HG03460 (cell line): ENCODE measurements around the gene SMPD1.

Experiments used
- ATAC-seq: cut with Tn5 transposase; IDR thresholded peaks from one replicate; pipeline ENCODE4 v1.9.1; 2021; ENCODE audit not compliant: unreplicated experiment

Gene SMPD1

GRCh38 chr11:6389905-6390717, at the start of gene SMPD1:
TSS of gene SMPD1 (plus strand) at chr11:6390474. CDS start at chr11:6390599, 125 bp downstream.
- peak; percentile 97 for ATAC-seq

- no peak for ATAC-seq
These were observed 44.9 kb upstream of the SMPD1 start for GRCh38 chr11:6345366-6345765.

- ATAC-seq = no peak
These were observed 40.2 kb upstream of the SMPD1 start for GRCh38 chr11:6350043-6350442.

DNA sequence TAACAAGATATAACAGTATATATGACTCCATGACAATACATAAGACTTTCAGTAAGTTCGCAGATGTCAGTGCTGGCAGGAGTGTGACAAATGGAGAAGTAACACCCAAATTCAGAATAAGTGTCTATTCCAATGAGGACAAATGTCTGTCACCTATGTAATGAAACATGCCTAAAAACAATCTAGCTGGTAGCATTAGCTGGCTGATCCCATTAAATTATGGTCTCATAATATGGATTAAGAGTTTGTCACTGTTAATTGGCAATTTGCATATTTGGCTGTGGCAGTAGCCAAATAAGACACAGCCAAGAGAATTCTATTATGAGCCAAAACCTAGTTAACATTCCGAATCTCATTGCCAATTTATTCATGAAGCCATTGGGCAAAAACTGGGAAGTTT, 39.8 kb upstream of the SMPD1 start:
- no peak for ATAC-seq

- ATAC-seq = no peak
These were observed 38.4 kb upstream of the SMPD1 start for GRCh38 chr11:6351782-6352382.

GRCh38 chr11:6353367-6353987, 36.8 kb upstream of the SMPD1 start:
- ATAC-seq = peak; percentile 87

- no peak for ATAC-seq
These were observed 35.4 kb upstream of the SMPD1 start for GRCh38 chr11:6354651-6355485.

GRCh38 chr11:6356503-6357055, 33.7 kb upstream of the SMPD1 start:
- ATAC-seq = no peak

DNA sequence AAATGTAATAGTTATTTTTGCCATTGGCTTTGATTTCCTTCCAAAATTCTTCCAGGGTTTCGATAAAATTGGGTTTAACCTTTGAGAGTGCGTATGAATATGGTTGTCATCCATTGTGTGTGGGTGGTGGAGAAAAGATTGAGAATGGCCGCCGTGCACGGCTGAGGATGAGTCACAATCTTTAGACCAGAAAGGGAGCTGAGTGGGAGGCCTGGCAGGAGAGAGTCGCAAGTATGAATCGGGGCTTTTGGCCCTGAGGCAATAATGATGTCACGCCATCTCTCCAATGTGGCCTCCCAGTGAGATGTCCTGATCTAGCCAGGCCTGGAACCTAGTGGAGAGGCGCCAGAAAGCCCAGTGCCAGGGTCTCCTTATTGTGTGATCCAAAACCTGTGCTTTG, 33.1 kb upstream of the SMPD1 start:
- ATAC-seq = no peak

GRCh38 chr11:6360183-6360582, 30.1 kb upstream of the SMPD1 start:
- no peak for ATAC-seq

DNA sequence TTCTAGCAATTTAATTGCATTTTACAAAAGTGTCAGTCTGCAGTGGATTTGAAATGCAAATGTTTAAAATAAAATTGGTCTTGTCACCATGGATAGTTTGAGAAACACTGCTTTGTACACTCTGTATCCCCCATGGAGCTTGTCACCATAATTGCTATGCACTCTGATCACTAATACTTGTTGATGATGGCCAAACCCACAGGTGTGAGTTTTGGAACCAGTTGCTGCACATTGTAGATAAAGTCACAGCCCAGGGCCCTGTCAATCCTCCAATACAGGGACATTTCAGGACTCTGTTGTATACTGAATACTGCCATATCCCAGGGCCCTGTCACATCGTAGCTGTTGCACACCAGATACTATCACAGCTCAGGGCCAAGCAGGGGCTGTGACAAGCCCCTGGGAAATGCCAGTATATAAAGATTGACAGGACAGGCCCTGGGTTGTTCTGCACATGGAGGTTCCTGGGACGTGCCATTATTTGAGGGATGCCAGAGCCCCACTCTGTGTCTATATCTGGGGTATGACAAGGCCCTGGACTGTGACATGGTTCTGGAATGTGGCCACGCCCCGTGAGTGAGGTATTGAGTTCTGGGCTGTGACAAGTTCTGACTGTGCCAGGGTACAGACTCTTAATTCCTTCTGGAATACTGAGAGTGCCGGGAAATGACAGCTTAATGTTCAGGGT, 27.9 kb upstream of the SMPD1 start:
- no peak for ATAC-seq

DNA sequence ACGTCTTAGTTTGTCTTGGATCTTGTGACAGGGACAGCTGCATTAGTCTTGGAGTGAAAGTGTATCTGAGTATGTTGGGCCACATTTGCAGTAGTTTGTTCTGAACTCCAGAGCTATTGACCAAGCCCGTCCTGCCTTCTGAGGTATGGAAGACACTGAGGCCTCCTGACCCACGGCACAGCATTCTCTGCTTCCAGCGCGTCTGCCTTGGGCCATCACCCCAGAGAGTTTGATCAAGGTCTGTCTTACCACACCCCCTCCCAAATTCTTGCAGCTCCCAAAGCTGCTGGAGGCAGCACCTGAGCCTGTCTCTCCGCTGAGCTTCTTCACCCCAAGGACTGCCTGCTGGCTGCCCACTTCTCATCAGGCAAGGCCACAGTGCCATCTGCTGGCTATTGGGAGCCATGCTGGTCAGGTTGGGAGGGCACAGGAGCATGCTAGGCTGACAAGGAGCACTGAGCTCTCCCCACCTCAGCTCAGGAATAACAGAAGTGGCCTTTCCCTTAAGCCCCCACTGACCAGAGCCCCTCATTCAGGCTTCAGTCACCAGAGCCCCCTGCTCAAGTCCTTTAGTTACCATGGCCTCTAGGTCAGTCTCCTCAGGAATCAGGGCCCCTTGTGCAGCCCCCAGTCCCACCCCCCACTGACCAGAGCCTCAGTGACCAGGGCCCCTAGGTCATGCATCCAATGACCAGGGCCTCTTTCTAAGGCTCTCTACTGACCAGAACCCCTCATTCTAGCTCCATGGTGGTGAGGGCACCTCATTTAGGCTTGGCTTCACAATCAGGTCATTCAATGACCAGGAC, 27.2 kb upstream of the SMPD1 start:
- peak; percentile 92 for ATAC-seq

DNA sequence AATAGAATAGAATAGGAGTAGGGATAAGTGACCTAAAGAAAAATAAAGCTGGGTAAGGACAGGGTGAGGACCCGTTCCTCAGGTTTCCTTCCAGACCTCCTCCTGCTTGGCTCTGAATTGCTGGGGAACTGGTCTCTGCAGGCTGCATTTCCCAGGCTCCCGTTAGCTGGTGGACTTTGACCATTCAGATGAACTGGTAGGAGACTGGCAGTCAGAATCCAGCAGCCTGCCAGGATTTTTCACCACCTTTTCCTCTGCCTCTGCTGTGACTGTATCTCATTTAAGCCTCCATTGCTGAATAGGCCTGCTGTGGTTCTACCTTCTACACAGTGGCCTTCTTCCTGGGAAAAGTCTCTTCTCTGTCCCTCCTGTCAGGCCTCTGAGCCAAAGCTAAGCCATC, 24.6 kb upstream of the SMPD1 start:
- no peak for ATAC-seq

DNA sequence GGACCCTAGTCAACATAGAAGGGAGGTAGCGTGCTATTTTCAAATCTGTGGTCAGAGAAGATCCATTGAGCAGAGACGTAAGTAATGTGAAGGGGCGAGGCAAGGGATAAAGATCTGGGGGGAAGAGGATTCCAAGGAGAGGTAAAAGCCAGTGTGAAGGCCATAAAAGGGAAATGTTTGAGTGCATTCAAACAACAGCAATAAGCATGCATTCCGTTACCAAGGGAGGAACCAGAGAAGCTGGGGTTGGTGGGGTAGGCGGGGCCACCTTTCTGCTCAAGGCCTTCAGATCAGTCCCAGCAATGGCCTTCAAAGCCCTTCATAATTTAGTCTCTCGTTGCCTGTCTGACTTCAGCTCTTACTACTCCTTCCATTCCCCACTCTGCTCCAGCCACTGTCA, 18.4 kb upstream of the SMPD1 start:
- ATAC-seq = no peak

DNA sequence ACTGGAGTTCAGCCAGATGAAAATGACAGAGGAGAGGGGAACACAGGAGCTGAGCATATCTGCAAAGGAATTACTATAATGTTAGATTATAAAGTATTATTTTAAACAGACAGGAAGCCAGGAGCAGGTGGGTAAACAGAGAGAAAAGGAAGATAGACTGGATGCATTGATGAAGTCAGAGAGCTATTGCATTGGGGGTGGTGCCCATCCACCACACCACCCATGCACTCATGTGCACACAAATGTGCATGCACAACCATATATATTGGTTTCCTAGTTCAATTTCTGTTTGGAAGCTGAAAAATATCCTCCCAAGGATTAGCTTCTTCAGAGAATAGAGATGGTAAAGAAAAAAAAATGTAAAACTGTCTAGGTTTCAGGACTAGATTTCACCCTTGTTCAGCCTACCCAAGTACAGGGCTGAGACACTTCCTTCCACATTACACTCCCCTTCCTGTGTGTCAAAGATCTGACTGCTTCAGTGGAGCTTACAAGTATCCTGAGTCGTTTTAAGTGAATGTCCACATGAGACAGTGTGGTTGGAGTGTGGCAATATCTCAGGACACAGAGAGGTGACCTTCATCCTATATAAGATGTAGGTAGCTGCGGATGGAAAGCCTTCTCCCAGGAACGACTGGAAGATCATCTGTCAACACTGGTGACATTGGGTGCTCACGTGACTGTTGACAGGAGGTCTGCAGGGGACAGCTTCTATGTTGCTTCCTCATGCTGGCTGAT, 12.2 kb upstream of the SMPD1 start:
- ATAC-seq = no peak

- no peak for ATAC-seq
These were observed 11.7 kb upstream of the SMPD1 start for GRCh38 chr11:6378640-6378989.

DNA sequence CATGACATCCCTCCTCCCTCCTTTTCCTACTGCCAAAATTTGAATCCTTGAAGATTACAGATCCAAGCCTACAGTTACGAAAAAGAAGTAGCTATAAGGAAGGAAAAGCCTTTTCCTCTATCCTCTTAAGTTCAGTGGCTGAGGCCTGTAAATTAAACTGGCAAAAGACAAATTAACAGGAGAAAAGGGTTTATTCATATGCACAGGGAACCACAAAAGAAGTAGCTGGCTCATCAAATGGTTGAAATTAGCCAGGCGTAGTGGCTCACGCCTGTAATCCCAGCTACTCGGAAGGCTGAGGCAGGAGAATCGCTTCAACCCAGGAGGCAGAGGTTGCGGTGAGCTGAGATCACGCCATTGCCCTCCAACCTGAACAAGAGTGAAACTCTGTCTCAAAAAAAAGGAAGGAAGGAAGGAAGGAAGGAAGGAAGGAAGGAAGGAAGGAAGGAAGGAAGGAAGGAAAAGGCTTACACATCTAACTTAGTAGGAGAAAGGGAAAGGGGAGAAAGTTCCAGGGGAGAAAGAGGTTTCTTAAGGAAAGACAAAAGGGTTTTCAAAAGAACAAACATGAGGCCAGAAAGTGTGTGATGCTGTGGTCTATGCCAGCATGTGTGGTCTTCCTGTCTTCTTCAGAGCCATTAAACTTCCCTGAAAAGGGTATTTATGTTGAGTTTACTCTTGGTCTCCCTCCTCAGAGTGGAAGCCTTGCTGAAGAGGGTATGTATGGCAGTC, 5.1 kb upstream of the SMPD1 start:
- no peak for ATAC-seq

DNA sequence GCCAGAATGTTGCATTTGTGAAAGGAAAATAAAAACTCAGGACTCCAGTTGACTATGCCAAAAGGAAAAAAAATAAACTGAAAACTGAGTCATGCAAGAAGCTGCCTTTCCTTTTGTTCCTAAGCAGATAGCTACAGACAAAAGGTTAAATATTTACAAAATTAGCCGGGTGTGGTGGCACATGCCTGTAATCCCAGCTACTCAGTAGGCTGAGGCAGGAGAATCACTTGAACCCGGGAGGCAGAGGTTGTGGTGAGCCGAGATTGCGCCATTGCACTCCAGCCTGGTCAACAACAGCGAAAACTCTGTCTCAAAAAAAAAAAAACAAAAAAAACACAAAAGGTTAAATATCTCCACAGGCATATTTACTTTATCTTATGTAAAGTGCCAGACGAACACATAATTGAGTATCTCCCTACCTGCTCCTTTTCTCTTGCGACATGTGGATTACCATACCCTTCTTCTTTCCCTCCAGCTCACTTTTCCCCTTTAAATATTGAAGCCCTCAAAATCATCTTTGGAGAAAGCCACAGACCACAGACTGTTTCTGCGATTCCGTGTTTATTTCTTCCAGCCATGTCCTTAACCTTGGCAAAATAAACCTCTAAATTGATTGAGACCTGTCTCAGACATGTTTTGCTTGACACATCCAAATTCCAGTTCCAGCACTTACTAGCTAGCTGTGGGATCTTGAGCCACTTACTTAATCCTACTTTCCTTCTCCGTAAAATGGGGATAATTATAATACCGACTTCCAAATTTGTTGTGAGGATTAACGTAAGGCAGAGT, 2.3 kb upstream of the SMPD1 start:
- ATAC-seq = no peak
